ENCODE measurements around the gene ATP2C2.

- TF ChIP-seq ATF3 (IDR thresholded peaks at IDR 0.05), result no peak
- TF ChIP-seq CTCF (IDR thresholded peaks at IDR 0.05 in 2 of 3, conservative IDR thresholded peaks at IDR 0.05 in 1 of 3; ENCODE audit: borderline replicate concordance in 1 of 3, insufficient read depth in 1 of 3, low read depth in 2 of 3, low read length in 2 of 3), result no peak
Observed at GRCh38 chr16:84414789-84415326, 46.5 kb downstream of the ATP2C2 start.

Data from HCT116 (cell line).